H7 (cell line): Measurements from ENCODE around the gene GDAP2. TPM values are rescaled to one million over a fixed set of nuclear protein-coding genes. Genes with fewer than 3 reads are reported as not detected.

Experiments
- DNase-seq: peaks from one replicate; pipeline ENCODE4 v3.0.0; 2012
- H3K27me3 ChIP-seq: 2 replicates; pipeline ENCODE4 v1.6.0; 2011; ENCODE audit warnings: mild to moderate bottlenecking, low read length; ENCODE audit not compliant: control insufficient read depth, insufficient read depth
- H3K36me3 ChIP-seq: replicated peaks from 2 replicates; pipeline ENCODE4 v1.5.1; 2011; ENCODE audit warnings: low read length; ENCODE audit not compliant: control insufficient read depth, insufficient read depth
- H3K4me3 ChIP-seq: 2 replicates; pipeline ENCODE4 v1.5.1; 2011; ENCODE audit warnings: low read depth, mild to moderate bottlenecking, control low read depth, low read length, moderate library complexity; ENCODE audit not compliant: insufficient read depth
- total RNA-seq: library from RNA; depleted of rRNA; stranded (reverse); fragments of >200 nt; shearing (Covaris generic); gene quantifications from 2 replicates; pipeline ENCODE4 v1.2.3, GENCODE V29; 2014; rRNA removed

The GDAP2 gene
- 20.3 and 29.2 TPM in 2 replicates for total RNA-seq

- peak within 1 kb of the TSS; percentile 93 for H3K4me3 ChIP-seq
- DNase-seq = peak; percentile 88
- H3K27me3 ChIP-seq = no peaks in the 10 kb centered on the region
- H3K36me3 ChIP-seq = no peaks in the 10 kb centered on the region; the same call in 1 of the 2 replicates
These were observed at the start of gene GDAP2, which contains the start of gene WDR3 for GRCh38 chr1:117929343-117930172. Gene GDAP2, minus strand, starts transcription at chr1:117929621. Its CDS starts 9,264 bp downstream, at chr1:117920357. Gene WDR3, plus strand, starts transcription at chr1:117929739. Its CDS starts 3,581 bp downstream, at chr1:117933320.

DNA sequence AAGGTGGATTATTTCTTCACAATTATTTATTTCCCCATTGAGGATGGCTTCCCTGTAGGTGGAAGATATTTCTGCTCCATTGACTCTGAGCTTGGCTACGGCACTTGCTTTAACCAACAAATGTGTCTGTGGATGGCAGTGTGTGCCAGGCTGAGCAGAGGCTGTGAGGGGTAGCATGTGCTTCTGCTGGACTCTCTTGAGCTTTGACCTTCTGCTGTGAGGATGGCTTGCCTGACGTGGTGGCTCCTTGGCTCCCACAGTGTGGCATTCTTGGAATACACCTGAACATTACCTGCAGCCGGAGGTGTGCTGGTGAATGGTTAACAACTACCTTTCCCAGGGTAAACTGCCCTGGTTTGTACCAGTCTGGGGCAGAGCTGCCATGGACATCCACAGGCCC, 47.0 kb upstream of the GDAP2 start:
- DNase-seq = no peak

GRCh38 chr1:117971777-117972176, 42.4 kb upstream of the GDAP2 start:
- Histone ChIP-seq H3K27me3 (no peaks in the 10 kb centered on the region), H3K4me3 (no peak overlapping the region), H3K36me3 (no peaks in the 10 kb centered on the region)
- no peak for DNase-seq

More for the DNA sequence above, 47.0 kb upstream of the GDAP2 start:
- Histone ChIP-seq H3K27me3 (no peaks in the 10 kb centered on the region), H3K4me3 (no peak overlapping the region), H3K36me3 (no peaks in the 10 kb centered on the region)

GRCh38 chr1:117970252-117970651, 40.8 kb upstream of the GDAP2 start:
- H3K36me3 ChIP-seq = no peaks in the 10 kb centered on the region
- DNase-seq = no peak
- no peak overlapping the region for H3K4me3 ChIP-seq
- H3K27me3 ChIP-seq = no peaks in the 10 kb centered on the region

DNA sequence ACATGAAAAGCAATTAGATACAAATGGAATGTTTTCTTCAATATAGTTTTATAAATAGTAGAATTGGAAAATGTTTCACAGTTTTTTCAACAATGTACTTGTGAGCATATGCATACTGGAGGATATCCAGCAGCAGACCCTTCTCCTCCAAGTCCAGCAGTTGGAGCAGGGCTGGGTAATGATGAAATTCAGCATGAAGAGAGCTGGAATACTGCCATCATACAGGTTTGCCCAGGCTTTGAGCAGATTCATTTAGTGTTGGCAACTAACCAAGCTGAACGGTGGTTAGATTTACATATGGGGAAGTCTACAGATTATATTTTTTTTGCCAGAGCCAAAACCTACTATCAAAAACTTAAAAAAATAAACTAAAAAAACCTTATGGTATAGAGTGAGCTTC, 38.5 kb upstream of the GDAP2 start:
- H3K4me3 ChIP-seq = no peak overlapping the region
- H3K27me3 ChIP-seq = no peaks in the 10 kb centered on the region
- no peaks in the 10 kb centered on the region for H3K36me3 ChIP-seq
- DNase-seq = no peak

- no peaks in the 10 kb centered on the region for H3K27me3 ChIP-seq
- peak; percentile 10 for DNase-seq
- no peaks in the 10 kb centered on the region for H3K36me3 ChIP-seq
- no peak overlapping the region for H3K4me3 ChIP-seq
These were observed 38.1 kb upstream of the GDAP2 start for GRCh38 chr1:117967477-117967876.

DNA sequence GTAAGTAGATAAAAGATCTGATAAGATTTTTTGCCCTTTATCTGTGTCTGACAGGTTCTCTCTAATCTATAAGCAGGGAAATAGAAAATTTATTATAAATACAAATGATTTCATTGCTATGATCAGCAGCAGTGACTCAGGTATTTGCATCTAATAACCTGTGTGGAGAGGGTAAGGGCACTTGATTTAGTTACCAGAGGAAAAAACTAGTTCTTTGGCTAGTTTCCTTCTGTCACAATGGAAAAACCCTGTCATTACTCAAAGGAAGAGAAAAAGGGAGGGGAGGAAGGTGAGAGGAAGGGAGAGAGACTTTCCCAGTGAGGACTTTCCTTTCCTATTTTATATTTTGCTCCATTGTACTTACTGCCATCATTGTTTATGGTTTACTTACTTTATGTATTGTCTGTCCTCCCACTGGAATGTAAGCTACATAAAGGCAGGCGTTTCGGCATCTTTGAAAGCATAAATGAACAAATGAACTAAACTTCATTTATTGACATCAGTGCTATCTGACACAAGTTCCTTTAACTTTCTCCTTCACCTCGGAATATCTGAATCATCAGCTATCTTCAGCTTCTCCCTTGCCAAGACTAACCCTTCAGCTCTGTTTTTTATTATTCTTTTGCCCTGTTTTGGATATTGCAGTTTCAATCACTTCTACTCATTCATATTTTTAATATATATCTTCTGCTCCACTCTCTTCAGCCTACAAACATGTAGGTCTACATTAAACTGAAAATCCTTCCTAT, 35.0 kb upstream of the GDAP2 start:
- H3K27me3 ChIP-seq = no peaks in the 10 kb centered on the region
- H3K36me3 ChIP-seq = peaks cover 2% of the 10 kb centered on the region; the same call in 1 of the 2 replicates
- H3K4me3 ChIP-seq = no peak overlapping the region
- DNase-seq = no peak

DNA sequence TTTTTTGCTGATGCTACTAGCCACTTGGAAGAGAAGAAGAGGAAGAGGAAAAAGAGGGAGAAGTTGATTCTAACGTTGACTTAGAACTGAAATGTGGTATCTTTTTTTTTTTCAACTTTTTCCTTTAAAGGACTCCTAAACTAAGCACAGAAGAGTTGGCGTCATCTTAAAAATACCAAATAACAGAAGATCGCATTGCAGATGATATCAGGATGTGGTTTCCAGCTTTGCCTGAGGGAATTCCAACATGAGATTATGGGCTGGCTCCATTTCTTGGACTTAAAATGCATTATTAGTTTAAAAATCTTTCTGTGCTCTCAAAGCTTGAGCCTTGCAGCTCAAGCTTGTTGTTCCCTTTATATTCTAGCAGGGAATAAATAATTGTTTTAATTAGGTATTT, 29.9 kb upstream of the GDAP2 start:
- Histone ChIP-seq H3K27me3 (no peaks in the 10 kb centered on the region), H3K4me3 (no peak overlapping the region), H3K36me3 (peaks cover 19% of the 10 kb centered on the region)
- DNase-seq = no peak

DNA sequence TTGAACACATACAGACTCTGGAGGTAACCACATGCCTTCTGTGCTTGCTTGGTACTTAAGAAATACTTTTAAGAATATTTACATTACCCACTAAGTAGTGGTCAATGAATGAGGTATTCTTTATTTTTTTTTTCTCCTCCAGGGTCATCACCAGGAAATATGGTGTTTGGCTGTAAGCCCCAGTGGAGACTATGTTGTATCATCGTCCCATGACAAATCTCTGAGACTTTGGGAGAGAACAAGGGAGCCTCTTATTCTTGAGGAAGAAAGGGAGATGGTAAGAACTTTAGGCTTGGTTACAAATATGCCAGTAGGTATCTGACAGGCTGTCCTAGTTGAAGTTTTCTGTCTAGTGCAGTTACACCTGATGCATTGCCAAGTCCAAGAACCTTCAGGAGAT, 23.0 kb upstream of the GDAP2 start:
- Histone ChIP-seq H3K36me3 (peaks cover 38% of the 10 kb centered on the region), H3K27me3 (no peaks in the 10 kb centered on the region), H3K4me3 (no peak overlapping the region)
- no peak for DNase-seq

GRCh38 chr1:117942293-117942692, 12.9 kb upstream of the GDAP2 start:
- no peak overlapping the region for H3K4me3 ChIP-seq
- no peak for DNase-seq
- peaks cover 36% of the 10 kb centered on the region for H3K36me3 ChIP-seq
- H3K27me3 ChIP-seq = no peaks in the 10 kb centered on the region

DNA sequence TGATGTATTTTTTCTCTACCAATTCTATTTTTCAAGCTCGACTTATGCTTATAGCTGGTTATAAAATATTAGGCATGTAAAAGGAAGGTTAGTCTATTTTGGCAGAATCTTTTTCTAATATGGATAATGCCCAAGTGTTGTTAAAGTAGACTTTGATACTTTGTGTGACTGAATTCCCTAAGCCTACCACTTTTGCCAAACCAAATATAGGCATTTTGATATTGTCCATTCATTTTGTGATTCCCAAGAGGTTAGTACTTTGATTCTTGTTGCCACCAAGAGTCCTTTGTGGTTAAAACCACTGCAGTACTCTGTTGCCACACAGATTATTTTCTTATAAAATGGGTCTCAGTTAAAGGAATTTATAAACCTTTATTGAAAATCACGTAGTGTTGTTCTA, 4.3 kb upstream of the GDAP2 start:
- no peak overlapping the region for H3K4me3 ChIP-seq
- no peak for DNase-seq
- no peaks in the 10 kb centered on the region for H3K27me3 ChIP-seq
- peaks cover 9% of the 10 kb centered on the region for H3K36me3 ChIP-seq

DNA sequence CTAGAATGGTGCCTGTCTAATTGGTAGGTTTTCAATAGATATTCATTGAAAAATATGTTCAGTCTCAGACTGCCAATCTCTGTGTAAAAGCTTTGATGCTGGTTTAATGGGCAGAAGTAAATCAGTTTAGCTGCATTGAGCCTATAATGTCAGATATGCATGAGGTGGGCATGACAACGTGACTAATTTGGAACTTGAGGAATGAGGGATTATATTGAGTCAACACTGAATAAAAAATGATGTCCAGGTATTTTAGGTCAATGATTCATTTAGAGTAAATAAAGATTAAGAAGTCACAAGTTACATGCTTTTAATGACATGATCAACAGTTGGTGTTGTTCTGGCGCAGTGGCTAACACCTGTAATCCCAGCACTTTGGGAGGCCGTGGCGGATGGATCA, 3.2 kb upstream of the GDAP2 start:
- Histone ChIP-seq H3K36me3 (peaks cover 4% of the 10 kb centered on the region), H3K27me3 (no peaks in the 10 kb centered on the region), H3K4me3 (no peak overlapping the region)
- no peak for DNase-seq

DNA sequence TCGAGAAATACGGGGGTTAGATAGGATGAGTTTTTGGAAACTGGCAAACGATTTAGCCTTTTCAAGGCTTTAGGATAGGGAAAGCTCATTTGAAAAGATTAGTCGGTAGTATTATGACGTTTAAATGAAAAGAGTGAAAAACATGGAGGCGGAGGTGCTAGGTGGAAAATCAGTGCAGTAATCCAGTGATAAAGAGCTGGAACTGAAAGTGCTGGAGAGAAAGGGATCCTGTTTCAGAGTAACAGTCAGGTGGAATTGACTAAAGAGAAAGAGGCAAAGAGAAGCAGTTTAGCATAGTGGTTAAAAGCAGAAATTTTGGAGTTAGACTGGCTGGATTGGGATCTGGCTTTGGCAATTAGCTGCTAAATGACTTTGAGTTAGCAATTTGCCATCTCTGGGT, 1.1 kb upstream of the GDAP2 start:
- no peaks in the 10 kb centered on the region for H3K27me3 ChIP-seq
- peak; percentile 2 for DNase-seq
- peak overlapping the region; percentile 93 for H3K4me3 ChIP-seq
- peaks cover 1% of the 10 kb centered on the region for H3K36me3 ChIP-seq

- Histone ChIP-seq H3K36me3 (no peaks in the 10 kb centered on the region; the same call in 1 of the 2 replicates), H3K27me3 (no peaks in the 10 kb centered on the region), H3K4me3 (peak overlapping the region; percentile 93)
- peak; percentile 10 for DNase-seq
These were observed 689 bp upstream of the GDAP2 start for GRCh38 chr1:117930173-117930447.

DNA sequence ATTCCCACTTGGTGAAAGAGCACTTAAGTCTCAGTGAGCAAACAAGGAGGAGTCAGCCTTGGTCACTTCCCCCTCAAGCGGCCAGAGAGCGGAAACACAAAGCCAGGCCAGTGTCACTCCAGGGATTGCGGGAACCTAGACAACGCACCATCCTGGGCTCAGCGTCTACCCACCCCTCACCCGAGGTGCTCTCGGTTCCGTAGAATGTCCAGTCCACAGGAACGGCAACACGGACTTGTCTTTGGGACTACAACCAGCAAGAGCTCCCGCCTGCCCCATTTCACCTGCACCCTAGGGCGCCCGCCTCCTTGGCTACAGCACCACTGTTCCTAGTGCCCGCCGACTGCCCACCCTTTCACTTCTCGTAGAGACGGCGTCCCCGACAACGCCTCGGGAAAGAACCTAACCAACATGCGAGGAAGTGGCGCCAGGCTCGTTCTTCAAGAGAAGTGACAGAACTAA, 509 bp downstream of the GDAP2 start:
- peak; percentile 60 for DNase-seq
- Histone ChIP-seq H3K36me3 (no peaks in the 10 kb centered on the region), H3K27me3 (no peaks in the 10 kb centered on the region), H3K4me3 (peak overlapping the region; percentile 93)
